Lung (tissue), 12 donors: ENCODE results near the gene BHLHA15. TPM values are rescaled to one million over a fixed set of nuclear protein-coding genes. Genes with fewer than 3 reads are reported as not detected.

Experiments used
- ATAC-seq: fragments of 200-7000 bp; cut with Tn5 transposase; one replicate; pipeline ENCODE4 v1.9.1; 2020; ENCODE audit warnings: moderate number of reproducible peaks; ENCODE audit not compliant: insufficient read depth, low FRiP score
- DNase-seq, 3 donors: peaks; one replicate each; pipeline ENCODE4 v3.0.0-alpha.2; 2013 to 2017
- H3K27ac ChIP-seq, 2 donors: one replicate each; pipeline ENCODE4 v1.5.1; 2013; ENCODE audit warnings: mild to moderate bottlenecking in 2 of 2, moderate library complexity in 2 of 2, control low read depth in 1 of 2, inconsistent platforms in 1 of 2, low read depth in 1 of 2, low read length in 1 of 2
- H3K27me3 ChIP-seq, 3 donors: one replicate each; pipeline ENCODE4 v1.5.1; 2013; ENCODE audit warnings: low read length in 2 of 3; ENCODE audit not compliant: control insufficient read depth in 3 of 3, insufficient read depth in 3 of 3
- H3K36me3 ChIP-seq, 4 donors: one replicate each; pipeline ENCODE4 v1.5.1; 2013; ENCODE audit warnings: low read length in 4 of 4, mild to moderate bottlenecking in 1 of 4, moderate library complexity in 1 of 4; ENCODE audit not compliant: control insufficient read depth in 4 of 4, insufficient read depth in 4 of 4
- H3K4me1 ChIP-seq, 5 donors: one replicate each; pipeline ENCODE4 v1.5.1; 2013; ENCODE audit warnings: low read length in 5 of 5, mild to moderate bottlenecking in 2 of 5, moderate library complexity in 1 of 5; ENCODE audit not compliant: control insufficient read depth in 5 of 5, insufficient read depth in 5 of 5
- H3K4me3 ChIP-seq: one replicate; pipeline ENCODE4 v1.5.1; 2013; ENCODE audit warnings: mild to moderate bottlenecking, control low read depth, moderate library complexity
- H3K9ac ChIP-seq, 2 donors: one replicate each; pipeline ENCODE4 v1.5.1; 2013; ENCODE audit warnings: low read length in 2 of 2, control low read depth in 1 of 2; ENCODE audit not compliant: insufficient read depth in 1 of 2
- H3K9me3 ChIP-seq, 4 donors: one replicate each; pipeline ENCODE4 v1.5.1; 2013; ENCODE audit warnings: low read length in 3 of 4, mild to moderate bottlenecking in 1 of 4, moderate library complexity in 1 of 4; ENCODE audit not compliant: control insufficient read depth in 4 of 4, insufficient read depth in 3 of 4
- WGBS, 2 donors: extraction: QIAGEN DNeasy Blood & Tissue Kit; methylation state at CpG; one replicate each; pipeline ENCODE4 v1.1.7; 2013; 5-methylcytosine and 5-hydroxymethylcytosine counted together
- polyA plus RNA-seq, 2 donors: library from polyadenylated mRNA; stranded (reverse); fragments of 200-250 nt; gene quantifications; one replicate each; pipeline ENCODE4 v1.2.1, GENCODE V29; 2013
- total RNA-seq, 2 donors: library from RNA; depleted of rRNA in 1 of 2; stranded (reverse); fragments of >200 nt in 1 of 2; gene quantifications; one replicate each; pipeline ENCODE4 v1.2.1, GENCODE V29; 2014 to 2021
- TF ChIP-seq, protein P1 (sequence below): IDR thresholded peaks from 2 replicates; pipeline ENCODE4 v1.5.1; 2012; ENCODE audit warnings: mild to moderate bottlenecking; ENCODE audit errors: control extremely low read depth, extremely low read depth
- donor health status: control.
- donor health status: control.
- donor health status: Bipolar disorder and iron deficiency.
- donor health status: healthy.
- donor health status: DM: yes; HTN: yes; CAD: no.

BHLHA15 gene
- total and polyA plus RNA-seq, 4 donors, result 0.93 to 4.0 (median 2.6) TPM

- no peak overlapping the region for H3K9ac ChIP-seq
- ATAC-seq (no peak), DNase-seq (no peak)
- H3K36me3 ChIP-seq, result peaks cover 16 to 29% (median 22%) of the 10 kb centered on the region in 4 donors
- 96 to 97% methylated on average over 32 of the region's 32 CpGs for WGBS, 2 donors
- H3K4me1 ChIP-seq, result no peaks in the 10 kb centered on the region
- H3K27ac ChIP-seq, result no peak overlapping the region
- no peaks in the 10 kb centered on the region for H3K27me3 ChIP-seq
- peaks cover 0 to 3% (median 0%) of the 10 kb centered on the region in 4 donors for H3K9me3 ChIP-seq
- TF ChIP-seq, protein P1, sequence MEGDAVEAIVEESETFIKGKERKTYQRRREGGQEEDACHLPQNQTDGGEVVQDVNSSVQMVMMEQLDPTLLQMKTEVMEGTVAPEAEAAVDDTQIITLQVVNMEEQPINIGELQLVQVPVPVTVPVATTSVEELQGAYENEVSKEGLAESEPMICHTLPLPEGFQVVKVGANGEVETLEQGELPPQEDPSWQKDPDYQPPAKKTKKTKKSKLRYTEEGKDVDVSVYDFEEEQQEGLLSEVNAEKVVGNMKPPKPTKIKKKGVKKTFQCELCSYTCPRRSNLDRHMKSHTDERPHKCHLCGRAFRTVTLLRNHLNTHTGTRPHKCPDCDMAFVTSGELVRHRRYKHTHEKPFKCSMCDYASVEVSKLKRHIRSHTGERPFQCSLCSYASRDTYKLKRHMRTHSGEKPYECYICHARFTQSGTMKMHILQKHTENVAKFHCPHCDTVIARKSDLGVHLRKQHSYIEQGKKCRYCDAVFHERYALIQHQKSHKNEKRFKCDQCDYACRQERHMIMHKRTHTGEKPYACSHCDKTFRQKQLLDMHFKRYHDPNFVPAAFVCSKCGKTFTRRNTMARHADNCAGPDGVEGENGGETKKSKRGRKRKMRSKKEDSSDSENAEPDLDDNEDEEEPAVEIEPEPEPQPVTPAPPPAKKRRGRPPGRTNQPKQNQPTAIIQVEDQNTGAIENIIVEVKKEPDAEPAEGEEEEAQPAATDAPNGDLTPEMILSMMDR, result no peak
- H3K4me3 ChIP-seq, result no peak overlapping the region
Observed at GRCh38 chr7:98191668-98192431, 19.4 kb upstream of the BHLHA15 start.

- TF ChIP-seq, protein P1, result no peak
- peaks cover 13 to 29% (median 21%) of the 10 kb centered on the region in 4 donors for H3K36me3 ChIP-seq
- no peak for DNase-seq
- H3K4me3 ChIP-seq, result no peak overlapping the region
- no peak overlapping the region for H3K9ac ChIP-seq
- H3K4me1 ChIP-seq, result no peaks in the 10 kb centered on the region
- 94 to 96% methylated on average over 22 of the region's 22 CpGs for WGBS, 2 donors
- H3K27me3 ChIP-seq, result no peaks in the 10 kb centered on the region
- ATAC-seq, result no peak
- H3K9me3 ChIP-seq, result peaks cover 0 to 3% (median 0%) of the 10 kb centered on the region in 4 donors
- no peak overlapping the region for H3K27ac ChIP-seq
Observed at GRCh38 chr7:98192781-98193457, 18.3 kb upstream of the BHLHA15 start.

- ATAC-seq (no peak), DNase-seq (no peak)
- WGBS, 2 donors, result 96 to 98% methylated on average over 37 of the region's 37 CpGs
- no peak overlapping the region for H3K9ac ChIP-seq
- no peaks in the 10 kb centered on the region for H3K4me1 ChIP-seq
- peaks cover 0 to 3% (median 0%) of the 10 kb centered on the region in 4 donors for H3K9me3 ChIP-seq
- H3K27ac ChIP-seq, result no peak overlapping the region
- no peak overlapping the region for H3K4me3 ChIP-seq
- no peaks in the 10 kb centered on the region for H3K27me3 ChIP-seq
- H3K36me3 ChIP-seq, result peaks cover 11 to 29% (median 21%) of the 10 kb centered on the region in 4 donors
- TF ChIP-seq, protein P1, result no peak
Observed at GRCh38 chr7:98193474-98194180, 17.6 kb upstream of the BHLHA15 start.
